K562 (cell line): ENCODE data around the gene ARV1. TPM values are rescaled to one million over a fixed set of nuclear protein-coding genes. Genes with fewer than 3 reads are reported as not detected.

Experiments
- EWSR1 ChIP-seq: fragments of 450-650 bp; IDR thresholded peaks from 2 replicates; pipeline ENCODE4 v1.6.1; 2018; ENCODE audit warnings: borderline replicate concordance, mild to moderate bottlenecking, low read depth, moderate library complexity; ENCODE audit not compliant: partially characterized antibody
- GATAD2B ChIP-seq: fragments of 450-650 bp; IDR thresholded peaks from 2 replicates; pipeline ENCODE4 v1.6.1; 2017; ENCODE audit warnings: mild to moderate bottlenecking, borderline replicate concordance
- HNRNPK ChIP-seq: fragments of 200-400 bp; formaldehyde crosslinking; IDR thresholded peaks from one replicate; pipeline ENCODE4 v1.6.1; 2018; ENCODE audit warnings: mild to moderate bottlenecking, low read depth, low read length; ENCODE audit not compliant: poor library complexity, severe bottlenecking
- KAT7 ChIP-seq: sonication (generic); formaldehyde crosslinking; IDR thresholded peaks from 2 replicates; pipeline ENCODE4 v1.8.0; 2022; ENCODE audit warnings: missing genetic modification reagents, mild to moderate bottlenecking, borderline replicate concordance
- KDM2B ChIP-seq: fragments of 250-450 bp; sonication (Bioruptor Pico); IDR thresholded peaks from 2 replicates; pipeline ENCODE4 v1.8.0; 2021; ENCODE audit warnings: mild to moderate bottlenecking, moderate library complexity
- MXI1 ChIP-seq: IDR thresholded peaks from 2 replicates; pipeline ENCODE4 v1.6.1; 2011; ENCODE audit warnings: low read depth, mild to moderate bottlenecking, improper control_type of control experiment, low read length
- MYBL2 ChIP-seq, 2 experiments: fragments of 450-650 bp in 1 of 2; sonication (generic) in 1 of 2; formaldehyde crosslinking in 1 of 2; IDR thresholded peaks; 2 replicates each; pipeline versions ENCODE4 v1.6.1 to v1.8.1; 2017 to 2022; ENCODE audit warnings: borderline replicate concordance in 1 of 2, inconsistent platforms in 1 of 2, low read depth in 1 of 2, mild to moderate bottlenecking in 1 of 2, missing genetic modification reagents in 1 of 2, moderate library complexity in 1 of 2
- POLR2AphosphoS5 ChIP-seq: IDR thresholded peaks from 2 replicates; pipeline ENCODE4 v1.6.1; 2011; ENCODE audit warnings: mild to moderate bottlenecking, low read depth, low read length, moderate library complexity; ENCODE audit not compliant: control insufficient read depth, insufficient read depth
- POLR3G ChIP-seq: IDR thresholded peaks from 2 replicates; pipeline ENCODE4 v1.6.1; 2011; ENCODE audit not compliant: insufficient read length, insufficient replicate concordance; ENCODE audit errors: extremely low read depth
- POU5F1 ChIP-seq: fragments of 150-350 bp; IDR thresholded peaks from 2 replicates; pipeline ENCODE4 v1.6.1; 2014; ENCODE audit warnings: borderline replicate concordance, low read length, low read depth, mild to moderate bottlenecking; ENCODE audit not compliant: partially characterized antibody
- ZFPM2 ChIP-seq: fragments of 250-450 bp; sonication (Bioruptor Pico); IDR thresholded peaks from 2 replicates; pipeline ENCODE4 v1.5.1; 2022; ENCODE audit warnings: mild to moderate bottlenecking
- ZNF253 ChIP-seq: fragments of 250-450 bp; sonication (Bioruptor Pico); conservative IDR thresholded peaks from 2 replicates; pipeline ENCODE4 v1.6.1; 2021; ENCODE audit warnings: mild to moderate bottlenecking
- ZNF3 ChIP-seq: fragments of 250-450 bp; sonication (Bioruptor Pico); IDR thresholded peaks from 2 replicates; pipeline ENCODE4 v1.5.0; 2021; ENCODE audit warnings: mild to moderate bottlenecking, moderate library complexity
- ZNF445 ChIP-seq: fragments of 250-450 bp; sonication (Bioruptor Pico); IDR thresholded peaks from 2 replicates; pipeline ENCODE4 v1.4.0; 2020; ENCODE audit warnings: low read depth, mild to moderate bottlenecking, moderate library complexity
- ZNF766 ChIP-seq: fragments of 200-800 bp; sonication (Bioruptor generic); conservative IDR thresholded peaks from 2 replicates; pipeline ENCODE4 v1.6.1; 2016; ENCODE audit warnings: missing genetic modification characterization, missing compliant biosample characterization
- polyA plus RNA-seq, 8 experiments: library from polyadenylated mRNA; depleted of rRNA in 4 of 8; stranded (reverse) in 5 of 8; unstranded in 3 of 8; fragments of >200 nt; fragmentation: Nextera tagmentation in 2 of 8; fragmentation: Illumina TruSeq in 1 of 8; extraction: Ambion mirVana in 2 of 8; extraction: Trizol in 1 of 8; gene quantifications; 2 replicates each; pipeline versions ENCODE4 v1.2.1 to v1.2.3, GENCODE V29; 2011 to 2014; ENCODE audit warnings: inconsistent platforms in 1 of 8, missing spikeins in 1 of 8
- total RNA-seq, 7 experiments: library from RNA; depleted of rRNA in 6 of 7; stranded (reverse); fragments of >200 nt in 6 of 7; fragmentation: Illumina TruSeq in 2 of 7; extraction: Trizol in 2 of 7; gene quantifications; 2 replicates each; pipeline versions ENCODE4 v1.2.1 to v1.2.3, GENCODE V29; 2011 to 2021; ENCODE audit warnings: low replicate concordance in 1 of 7
- TF ChIP-seq, protein P1 (sequence below), 2 experiments: fragments of 450-650 bp in 1 of 2; IDR thresholded peaks; 2 replicates each; pipeline ENCODE4 v1.6.1; 2011 to 2017; ENCODE audit warnings: low read depth in 2 of 2, antibody characterized with exemption in 1 of 2, borderline replicate concordance in 1 of 2, low read length in 1 of 2, mild to moderate bottlenecking in 1 of 2, mixed read lengths in 1 of 2; ENCODE audit not compliant: control insufficient read depth in 1 of 2
- TF ChIP-seq, protein P2 (sequence below): conservative IDR thresholded peaks from 2 replicates; pipeline ENCODE4 v1.6.1; 2011; ENCODE audit warnings: low read depth, mild to moderate bottlenecking, low read length; ENCODE audit not compliant: control insufficient read depth
- TF ChIP-seq, protein P3 (sequence below): sonication (generic); formaldehyde crosslinking; IDR thresholded peaks from 2 replicates; pipeline ENCODE4 v1.8.1; 2023; ENCODE audit warnings: mild to moderate bottlenecking, missing genetic modification reagents
- TF ChIP-seq, protein P4 (sequence below), 2 experiments: fragments of 450-650 bp; IDR thresholded peaks; 2 replicates each; pipeline ENCODE4 v1.6.1; 2016

ARV1 gene
- total and polyA plus RNA-seq, 9 of the 15 experiments (the other 6 are each of a cell fraction or from before 2014, with no cell fraction given) = 54.8 to 139 (median 74.0) TPM

DNA sequence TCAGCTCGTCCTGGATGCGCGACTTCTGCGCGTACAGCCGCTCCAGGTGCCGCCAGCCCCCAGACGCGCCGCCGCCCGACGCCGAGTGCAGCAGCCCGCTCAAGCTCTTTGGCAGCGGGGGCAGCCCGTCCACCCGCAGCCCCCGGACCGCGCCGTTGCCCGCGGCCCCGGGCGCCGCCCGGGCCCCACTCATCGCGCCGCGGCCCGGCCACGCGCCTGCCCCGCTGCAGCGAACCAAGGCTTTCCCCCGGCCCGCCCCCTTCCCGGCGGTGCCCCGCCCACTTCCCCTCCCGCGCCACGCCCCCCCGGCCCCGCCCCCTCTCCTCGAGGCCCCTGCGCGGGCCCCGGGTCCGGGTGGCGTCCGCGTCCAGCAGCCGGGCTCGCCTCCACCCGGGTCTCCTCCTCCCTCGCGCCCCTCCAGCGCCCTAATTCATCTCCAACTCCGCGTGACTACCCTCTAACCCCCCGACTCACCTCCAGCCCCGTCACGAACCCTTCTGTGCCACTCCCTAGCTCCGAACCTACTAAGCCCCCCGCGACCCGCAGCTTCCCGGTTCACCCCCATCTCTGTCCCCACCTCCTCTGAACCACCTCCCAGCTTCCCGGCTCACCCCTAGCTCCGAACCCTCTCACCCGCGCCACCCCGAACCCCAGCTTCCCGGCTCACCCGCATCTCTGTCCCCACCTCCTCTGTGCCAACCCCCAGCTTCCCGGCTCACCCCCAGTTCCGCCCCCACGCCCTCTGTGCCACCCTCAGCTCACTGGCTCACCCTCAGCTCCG, 61.3 kb downstream of the ARV1 start, which contains the start of gene FAM89A (continued):
- TF ChIP-seq, protein P1, sequence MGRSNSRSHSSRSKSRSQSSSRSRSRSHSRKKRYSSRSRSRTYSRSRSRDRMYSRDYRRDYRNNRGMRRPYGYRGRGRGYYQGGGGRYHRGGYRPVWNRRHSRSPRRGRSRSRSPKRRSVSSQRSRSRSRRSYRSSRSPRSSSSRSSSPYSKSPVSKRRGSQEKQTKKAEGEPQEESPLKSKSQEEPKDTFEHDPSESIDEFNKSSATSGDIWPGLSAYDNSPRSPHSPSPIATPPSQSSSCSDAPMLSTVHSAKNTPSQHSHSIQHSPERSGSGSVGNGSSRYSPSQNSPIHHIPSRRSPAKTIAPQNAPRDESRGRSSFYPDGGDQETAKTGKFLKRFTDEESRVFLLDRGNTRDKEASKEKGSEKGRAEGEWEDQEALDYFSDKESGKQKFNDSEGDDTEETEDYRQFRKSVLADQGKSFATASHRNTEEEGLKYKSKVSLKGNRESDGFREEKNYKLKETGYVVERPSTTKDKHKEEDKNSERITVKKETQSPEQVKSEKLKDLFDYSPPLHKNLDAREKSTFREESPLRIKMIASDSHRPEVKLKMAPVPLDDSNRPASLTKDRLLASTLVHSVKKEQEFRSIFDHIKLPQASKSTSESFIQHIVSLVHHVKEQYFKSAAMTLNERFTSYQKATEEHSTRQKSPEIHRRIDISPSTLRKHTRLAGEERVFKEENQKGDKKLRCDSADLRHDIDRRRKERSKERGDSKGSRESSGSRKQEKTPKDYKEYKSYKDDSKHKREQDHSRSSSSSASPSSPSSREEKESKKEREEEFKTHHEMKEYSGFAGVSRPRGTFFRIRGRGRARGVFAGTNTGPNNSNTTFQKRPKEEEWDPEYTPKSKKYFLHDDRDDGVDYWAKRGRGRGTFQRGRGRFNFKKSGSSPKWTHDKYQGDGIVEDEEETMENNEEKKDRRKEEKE (IDR thresholded peaks at IDR 0.05; ENCODE audit: borderline replicate concordance in 1 of 2, control insufficient read depth in 1 of 2, low read depth in 2 of 2, low read length in 1 of 2) = no peak
- TF ChIP-seq ZNF3 (no peak), ZNF253 (CRISPR knock-in tag) (no peak), MYBL2 (IDR thresholded peaks at IDR 0.05; ENCODE audit: low read depth) (no peak), MYBL2 (CRISPR knock-in tag; IDR thresholded peaks at IDR 0.05; ENCODE audit: borderline replicate concordance) (no peak), POLR3G (no peak), ZFPM2 (CRISPR knock-in tag) (no peak), HNRNPK (no peak), ZNF445 (CRISPR knock-in tag) (no peak), POU5F1 (no peak), GATAD2B (peak; percentile 93), KDM2B (CRISPR knock-in tag) (peak; percentile 96), POLR2AphosphoS5 (peak; percentile 43; the same call in 1 of the 2 replicates), KAT7 (CRISPR knock-in tag) (0 out of 2 replicates have a peak, but pooled peaks have one; percentile 4), ZNF766 (CRISPR knock-in tag) (0 out of 2 replicates have a peak, but pooled peaks have one; percentile 12), EWSR1 (no peak), MXI1 (no peak)
- TF ChIP-seq, protein P2, sequence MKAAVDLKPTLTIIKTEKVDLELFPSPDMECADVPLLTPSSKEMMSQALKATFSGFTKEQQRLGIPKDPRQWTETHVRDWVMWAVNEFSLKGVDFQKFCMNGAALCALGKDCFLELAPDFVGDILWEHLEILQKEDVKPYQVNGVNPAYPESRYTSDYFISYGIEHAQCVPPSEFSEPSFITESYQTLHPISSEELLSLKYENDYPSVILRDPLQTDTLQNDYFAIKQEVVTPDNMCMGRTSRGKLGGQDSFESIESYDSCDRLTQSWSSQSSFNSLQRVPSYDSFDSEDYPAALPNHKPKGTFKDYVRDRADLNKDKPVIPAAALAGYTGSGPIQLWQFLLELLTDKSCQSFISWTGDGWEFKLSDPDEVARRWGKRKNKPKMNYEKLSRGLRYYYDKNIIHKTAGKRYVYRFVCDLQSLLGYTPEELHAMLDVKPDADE = peak; percentile 83
- TF ChIP-seq, protein P3, sequence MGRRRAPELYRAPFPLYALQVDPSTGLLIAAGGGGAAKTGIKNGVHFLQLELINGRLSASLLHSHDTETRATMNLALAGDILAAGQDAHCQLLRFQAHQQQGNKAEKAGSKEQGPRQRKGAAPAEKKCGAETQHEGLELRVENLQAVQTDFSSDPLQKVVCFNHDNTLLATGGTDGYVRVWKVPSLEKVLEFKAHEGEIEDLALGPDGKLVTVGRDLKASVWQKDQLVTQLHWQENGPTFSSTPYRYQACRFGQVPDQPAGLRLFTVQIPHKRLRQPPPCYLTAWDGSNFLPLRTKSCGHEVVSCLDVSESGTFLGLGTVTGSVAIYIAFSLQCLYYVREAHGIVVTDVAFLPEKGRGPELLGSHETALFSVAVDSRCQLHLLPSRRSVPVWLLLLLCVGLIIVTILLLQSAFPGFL = no peak
- TF ChIP-seq, protein P4, sequence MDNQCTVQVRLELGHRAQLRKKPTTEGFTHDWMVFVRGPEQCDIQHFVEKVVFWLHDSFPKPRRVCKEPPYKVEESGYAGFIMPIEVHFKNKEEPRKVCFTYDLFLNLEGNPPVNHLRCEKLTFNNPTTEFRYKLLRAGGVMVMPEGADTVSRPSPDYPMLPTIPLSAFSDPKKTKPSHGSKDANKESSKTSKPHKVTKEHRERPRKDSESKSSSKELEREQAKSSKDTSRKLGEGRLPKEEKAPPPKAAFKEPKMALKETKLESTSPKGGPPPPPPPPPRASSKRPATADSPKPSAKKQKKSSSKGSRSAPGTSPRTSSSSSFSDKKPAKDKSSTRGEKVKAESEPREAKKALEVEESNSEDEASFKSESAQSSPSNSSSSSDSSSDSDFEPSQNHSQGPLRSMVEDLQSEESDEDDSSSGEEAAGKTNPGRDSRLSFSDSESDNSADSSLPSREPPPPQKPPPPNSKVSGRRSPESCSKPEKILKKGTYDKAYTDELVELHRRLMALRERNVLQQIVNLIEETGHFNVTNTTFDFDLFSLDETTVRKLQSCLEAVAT (IDR thresholded peaks at IDR 0.05) = peak in 1 of 2 experiments; percentile 76; a peak in 2 of 4 replicates
